HL-60 (cell line): ENCODE results near the gene AKT1.

Experiments
- GABPA ChIP-seq: IDR thresholded peaks from 2 replicates; pipeline ENCODE4 v1.6.1; 2012; ENCODE audit warnings: low read depth
- POLR2AphosphoS5 ChIP-seq: IDR thresholded peaks from 2 replicates; pipeline ENCODE4 v1.6.1; 2012; ENCODE audit warnings: low read depth
- REST ChIP-seq: IDR thresholded peaks from 2 replicates; pipeline ENCODE4 v1.6.1; 2012; ENCODE audit warnings: low read depth; ENCODE audit not compliant: insufficient replicate concordance
- TF ChIP-seq, protein P1 (sequence below): IDR thresholded peaks from one replicate; pipeline ENCODE4 v1.5.1; 2011; ENCODE audit warnings: low read length, control low read depth, inconsistent platforms; ENCODE audit not compliant: insufficient read depth

DNA sequence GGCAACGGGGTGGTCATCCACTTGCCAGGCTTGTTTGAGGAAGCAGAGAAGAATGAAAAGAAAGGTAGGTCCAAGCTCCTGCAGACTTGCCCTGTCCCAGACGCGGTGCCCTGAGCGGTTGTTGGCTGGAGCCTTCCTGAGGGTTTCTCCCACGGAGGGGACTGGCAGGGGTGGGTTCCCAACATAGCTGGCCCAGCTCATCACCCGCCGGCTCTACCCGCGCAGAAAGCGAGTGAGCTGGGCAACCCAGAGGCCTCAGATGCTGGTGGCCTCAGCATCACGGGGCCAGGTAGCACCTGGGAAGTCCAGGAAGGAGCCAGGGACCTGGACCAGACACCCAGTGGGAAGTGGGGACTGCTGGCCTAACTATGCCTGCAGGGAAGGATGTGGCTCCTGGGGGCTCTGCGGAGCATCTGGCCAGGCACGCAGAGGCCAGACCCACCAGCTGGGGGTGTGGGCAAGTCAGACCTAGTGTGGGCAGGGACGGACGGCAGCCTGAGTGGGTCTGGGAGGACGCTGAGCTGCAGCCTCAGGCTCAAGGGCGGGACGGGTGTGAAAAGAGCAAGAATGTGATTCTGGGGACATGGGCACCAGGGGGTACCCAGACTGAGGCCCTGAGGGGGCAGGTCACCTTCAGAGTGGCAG lies 57.1 kb downstream of the AKT1 start:
- TF ChIP-seq, protein P1, sequence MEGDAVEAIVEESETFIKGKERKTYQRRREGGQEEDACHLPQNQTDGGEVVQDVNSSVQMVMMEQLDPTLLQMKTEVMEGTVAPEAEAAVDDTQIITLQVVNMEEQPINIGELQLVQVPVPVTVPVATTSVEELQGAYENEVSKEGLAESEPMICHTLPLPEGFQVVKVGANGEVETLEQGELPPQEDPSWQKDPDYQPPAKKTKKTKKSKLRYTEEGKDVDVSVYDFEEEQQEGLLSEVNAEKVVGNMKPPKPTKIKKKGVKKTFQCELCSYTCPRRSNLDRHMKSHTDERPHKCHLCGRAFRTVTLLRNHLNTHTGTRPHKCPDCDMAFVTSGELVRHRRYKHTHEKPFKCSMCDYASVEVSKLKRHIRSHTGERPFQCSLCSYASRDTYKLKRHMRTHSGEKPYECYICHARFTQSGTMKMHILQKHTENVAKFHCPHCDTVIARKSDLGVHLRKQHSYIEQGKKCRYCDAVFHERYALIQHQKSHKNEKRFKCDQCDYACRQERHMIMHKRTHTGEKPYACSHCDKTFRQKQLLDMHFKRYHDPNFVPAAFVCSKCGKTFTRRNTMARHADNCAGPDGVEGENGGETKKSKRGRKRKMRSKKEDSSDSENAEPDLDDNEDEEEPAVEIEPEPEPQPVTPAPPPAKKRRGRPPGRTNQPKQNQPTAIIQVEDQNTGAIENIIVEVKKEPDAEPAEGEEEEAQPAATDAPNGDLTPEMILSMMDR: no peak
- TF ChIP-seq POLR2AphosphoS5 (no peak), GABPA (no peak), REST (no peak)
